HG02840 (cell line): Measurements from ENCODE around the gene MAGED4.
"Not testable (repeated sequence)": the region's sequence is repeated elsewhere in the genome, so short reads cannot be mapped to it uniquely, and the experiment has no call there.

ENCODE experiments used
- ATAC-seq: cut with Tn5 transposase; IDR thresholded peaks from one replicate; pipeline ENCODE4 v1.9.1; 2021; ENCODE audit warnings: mild to moderate bottlenecking, moderate library complexity, moderate number of reproducible peaks; ENCODE audit not compliant: unreplicated experiment, low FRiP score

Gene MAGED4

GRCh38 chrX:52184440-52185077 lies at the start of gene MAGED4:
Gene MAGED4, plus strand, starts transcription at chrX:52184888. Its CDS starts 1,035 bp downstream, at chrX:52185923.
- not testable (repeated sequence) for ATAC-seq

- ATAC-seq, result no peak
Observed at GRCh38 chrX:52138830-52139544, 45.7 kb upstream of the MAGED4 start.

- ATAC-seq, result no peak
Observed at GRCh38 chrX:52139545-52139895, 45.2 kb upstream of the MAGED4 start.

GRCh38 chrX:52140020-52140419 lies 44.7 kb upstream of the MAGED4 start:
- no peak for ATAC-seq

GRCh38 chrX:52150667-52151066 lies 34.0 kb upstream of the MAGED4 start:
- ATAC-seq, result not testable (repeated sequence)

- not testable (repeated sequence) for ATAC-seq
Observed at GRCh38 chrX:52160140-52160539, 24.5 kb upstream of the MAGED4 start.

- ATAC-seq, result no peak
Observed at GRCh38 chrX:52166840-52167239, 17.8 kb upstream of the MAGED4 start.

- ATAC-seq, result not testable (repeated sequence)
Observed at GRCh38 chrX:52171055-52171454, 13.6 kb upstream of the MAGED4 start.

GRCh38 chrX:52185078-52185453 lies 378 bp downstream of the MAGED4 start:
- ATAC-seq, result not testable (repeated sequence)

GRCh38 chrX:52211405-52211804 lies 26.7 kb downstream of the MAGED4 start:
- not testable (repeated sequence) for ATAC-seq

- no peak for ATAC-seq
Observed at GRCh38 chrX:52213276-52213675, 28.6 kb downstream of the MAGED4 start.

- ATAC-seq, result no peak
Observed at GRCh38 chrX:52216541-52216940, 31.9 kb downstream of the MAGED4 start.

GRCh38 chrX:52217494-52218160 lies 32.9 kb downstream of the MAGED4 start:
- no peak for ATAC-seq

GRCh38 chrX:52220936-52221335 lies 36.2 kb downstream of the MAGED4 start:
- no peak for ATAC-seq
